ENCODE measurements around the gene PNCK. TPM values are rescaled to one million over a fixed set of nuclear protein-coding genes. Genes with fewer than 3 reads are reported as not detected.

Gene PNCK
- total RNA-seq, 1 donor from 2014 or later, result 1.4 TPM

GRCh38 chrX:153621949-153622598 lies 51.5 kb downstream of the PNCK start:
- TF ChIP-seq, protein P1, sequence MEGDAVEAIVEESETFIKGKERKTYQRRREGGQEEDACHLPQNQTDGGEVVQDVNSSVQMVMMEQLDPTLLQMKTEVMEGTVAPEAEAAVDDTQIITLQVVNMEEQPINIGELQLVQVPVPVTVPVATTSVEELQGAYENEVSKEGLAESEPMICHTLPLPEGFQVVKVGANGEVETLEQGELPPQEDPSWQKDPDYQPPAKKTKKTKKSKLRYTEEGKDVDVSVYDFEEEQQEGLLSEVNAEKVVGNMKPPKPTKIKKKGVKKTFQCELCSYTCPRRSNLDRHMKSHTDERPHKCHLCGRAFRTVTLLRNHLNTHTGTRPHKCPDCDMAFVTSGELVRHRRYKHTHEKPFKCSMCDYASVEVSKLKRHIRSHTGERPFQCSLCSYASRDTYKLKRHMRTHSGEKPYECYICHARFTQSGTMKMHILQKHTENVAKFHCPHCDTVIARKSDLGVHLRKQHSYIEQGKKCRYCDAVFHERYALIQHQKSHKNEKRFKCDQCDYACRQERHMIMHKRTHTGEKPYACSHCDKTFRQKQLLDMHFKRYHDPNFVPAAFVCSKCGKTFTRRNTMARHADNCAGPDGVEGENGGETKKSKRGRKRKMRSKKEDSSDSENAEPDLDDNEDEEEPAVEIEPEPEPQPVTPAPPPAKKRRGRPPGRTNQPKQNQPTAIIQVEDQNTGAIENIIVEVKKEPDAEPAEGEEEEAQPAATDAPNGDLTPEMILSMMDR (IDR thresholded peaks at IDR 0.05), result no peak
- Histone ChIP-seq H3K9me3 (no peaks in the 10 kb centered on the region), H3K27ac (no peak overlapping the region), H3K4me1 (no peaks in the 10 kb centered on the region), H3K36me3 (no peaks in the 10 kb centered on the region), H3K4me3 (no peak overlapping the region), H3K27me3 (no peaks in the 10 kb centered on the region)
- DNase-seq (ENCODE audit: low spot score in 2 of 2), result no peak
- intact Hi-C loops (cut with DNase I), result no loop called here

GRCh38 chrX:153620576-153620975 lies 53.0 kb downstream of the PNCK start:
- DNase-seq (ENCODE audit: low spot score in 2 of 2), result no peak
- Histone ChIP-seq H3K4me3 (no peak overlapping the region), H3K9me3 (no peaks in the 10 kb centered on the region), H3K36me3 (no peaks in the 10 kb centered on the region), H3K27ac (no peak overlapping the region), H3K4me1 (no peaks in the 10 kb centered on the region), H3K27me3 (no peaks in the 10 kb centered on the region)
- intact Hi-C loops (cut with DNase I), result no loop called here
- TF ChIP-seq, protein P1 (IDR thresholded peaks at IDR 0.05), result no peak

Other genes starting within 250 kb of the PNCK start
- 0.21 TPM for gene TREX2, start 227.8 kb downstream of the PNCK start, total RNA-seq
- 22.5 TPM for gene HAUS7, start 203.2 kb downstream of the PNCK start, total RNA-seq
- 1,387 TPM for gene BGN, start 178.8 kb downstream of the PNCK start, total RNA-seq
- 0.32 TPM for gene ATP2B3, start 156.2 kb downstream of the PNCK start, total RNA-seq
- gene CCNQ, start 74.7 kb downstream of the PNCK start, total RNA-seq, result 52.7 TPM
- gene DUSP9, start 26.6 kb downstream of the PNCK start, total RNA-seq, result not detected
- gene SLC6A8, start 14.1 kb upstream of the PNCK start, total RNA-seq, result 44.2 TPM
- 63.0 TPM for gene BCAP31, start 50.6 kb upstream of the PNCK start, total RNA-seq
- 14.7 TPM for gene ABCD1, start 51.0 kb upstream of the PNCK start, total RNA-seq
- gene PLXNB3, start 90.4 kb upstream of the PNCK start, total RNA-seq, result 99.1 TPM
- 4.5 TPM for gene SRPK3, start 107.2 kb upstream of the PNCK start, total RNA-seq
- gene IDH3G, start 120.6 kb upstream of the PNCK start, total RNA-seq, result 351 TPM
- gene SSR4, start 120.9 kb upstream of the PNCK start, total RNA-seq, result 331 TPM
- gene PDZD4, start 156.7 kb upstream of the PNCK start, total RNA-seq, result 23.2 TPM
- 25.8 TPM for gene L1CAM, start 212.4 kb upstream of the PNCK start, total RNA-seq
- gene AVPR2, start 230.9 kb upstream of the PNCK start, total RNA-seq, result 4.8 TPM

Measured in ascending aorta (tissue), 2 donors.